Heart left ventricle (tissue), 16 donors: Measurements from ENCODE around the gene DENND6B. TPM values are rescaled to one million over a fixed set of nuclear protein-coding genes. Genes with fewer than 3 reads are reported as not detected.
"Not testable (repeated sequence)": the region's sequence is repeated elsewhere in the genome, so short reads cannot be mapped to it uniquely, and the experiment has no call there.

Experiments used
- ATAC-seq, 4 donors: fragments of 200-7000 bp; cut with Tn5 transposase; one replicate each; pipeline ENCODE4 v1.9.1; 2020 to 2022; ENCODE audit warnings: moderate library complexity in 4 of 4, mild to moderate bottlenecking in 3 of 4, moderate number of reproducible peaks in 1 of 4
- DNase-seq, 5 donors: peaks; one replicate each; pipeline ENCODE4 v3.0.0-alpha.2; 2020
- H3K27ac ChIP-seq, 12 donors: fragments of 200-600 bp; sonication (generic) in 4 of 12; one replicate each; pipeline versions ENCODE4 v1.5.0 to v1.8.0; 2016 to 2022; ENCODE audit warnings: mild to moderate bottlenecking in 2 of 12
- H3K27me3 ChIP-seq, 9 donors: fragments of 200-600 bp; sonication (generic) in 2 of 9; one replicate each; pipeline versions ENCODE4 v1.5.1 to v1.8.0; 2016 to 2022; ENCODE audit warnings: mild to moderate bottlenecking in 3 of 9
- H3K36me3 ChIP-seq, 9 donors: fragments of 200-600 bp; sonication (generic) in 2 of 9; one replicate each; pipeline versions ENCODE4 v1.5.0 to v1.8.0; 2018 to 2022; ENCODE audit warnings: mild to moderate bottlenecking in 2 of 9
- H3K4me1 ChIP-seq, 12 donors: fragments of 200-600 bp; sonication (generic) in 4 of 12; one replicate each; pipeline versions ENCODE4 v1.5.0 to v1.8.0; 2016 to 2022; ENCODE audit warnings: mild to moderate bottlenecking in 3 of 12
- H3K4me3 ChIP-seq, 12 donors: fragments of 200-600 bp; sonication (generic) in 4 of 12; one replicate each; pipeline versions ENCODE4 v1.5.0 to v1.8.0; 2017 to 2022; ENCODE audit warnings: mild to moderate bottlenecking in 9 of 12, moderate library complexity in 4 of 12
- H3K9me3 ChIP-seq, 12 donors: fragments of 200-600 bp; sonication (generic) in 4 of 12; one replicate each; pipeline versions ENCODE4 v1.5.0 to v1.8.0; 2016 to 2022; ENCODE audit warnings: mild to moderate bottlenecking in 1 of 12
- POLR2A ChIP-seq, 2 donors: fragments of 450-650 bp; IDR thresholded peaks; one replicate each; pipeline ENCODE4 v1.6.1; 2017; ENCODE audit warnings: antibody characterized with exemption in 2 of 2, mild to moderate bottlenecking in 2 of 2, moderate library complexity in 2 of 2
- WGBS, 4 donors: extraction: QIAGEN DNeasy Blood & Tissue Kit in 2 of 4; methylation state at CpG; one replicate each; pipeline versions ENCODE4 v1.1.5 to v1.1.7; 2013 to 2018; 5-methylcytosine and 5-hydroxymethylcytosine counted together
- intact Hi-C, 10 donors: fragments of 100-400 bp; cut with DNase I; formaldehyde crosslinking; loops; one replicate each; pipeline versions ENCODE4 v1.11.1 to v1.14.2; 2022
- polyA plus RNA-seq, 2 donors: library from polyadenylated mRNA; stranded (reverse); fragments of 200-250 nt; gene quantifications; one replicate each; pipeline ENCODE4 v1.2.3, GENCODE V29; 2013
- total RNA-seq, 9 donors: library from RNA; depleted of rRNA in 2 of 9; stranded (reverse); fragments of >200 nt in 2 of 9; fragmentation: NEBNext Ultra II Directional in 3 of 9; extraction: Animal tissue kit (Norgen Biotek cat#: 25700) in 3 of 9; gene quantifications; one replicate each; pipeline versions ENCODE4 v1.1.0 to v1.2.4, GENCODE V29; 2016 to 2023
- TF ChIP-seq, protein P1 (sequence below), 12 donors: fragments of 200-600 bp; sonication (generic) in 4 of 12; IDR thresholded peaks; one replicate each; pipeline versions ENCODE4 v1.5.0 to v1.8.0; 2018 to 2022; ENCODE audit warnings: antibody characterized with exemption in 12 of 12, mild to moderate bottlenecking in 5 of 12
- donor health status: ischemic (EF 13 %, LVEDD 7.1; RV severe dilation, severe dysfunction).
- donor health status: healthy with polysubstance abuse.
- donor health status: DM: no; HTN: yes; CAD: no.
- donor health status: DM: no; HTN: no; CAD: no.
- donor health status: ischemic (EF 25% LVEDD 6.9; RV normal size, moderate dysfunction).
- donor health status: ischemic (EF 25% LVEDD 5.7; RV mildly dilated, moderate dysfunction).
- donor health status: healthy.
- donor health status: DM: yes; HTN: yes; CAD: no.
- donor health status: ischemic (EF 35%, LVEDD 5.7; RV mildly dilated, moderate dysfunction).
- donor health status: nonischemic (EF 11% LVEDD 7.7; RV severe dilation, severe dysfunction).
- donor health status: DM: yes; HTN: yes; CAD: no.
- donor health status: PGD.
- donor health status: ischemic (EF 29% LVEDD 5.4; RV normal size, mild dysfunction).
- donor health status: nonischemic (EF 23%, LVEDD 6.1; RV moderate dilation, normal function).

Gene DENND6B
- total and polyA plus RNA-seq, 11 donors, result 1.0 to 3.2 (median 1.5) TPM

- Histone ChIP-seq H3K27ac (no peak overlapping the region), H3K27me3 (peaks cover 0 to 10% (median 0%) of the 10 kb centered on the region in 9 donors), H3K4me1 (peaks cover 3 to 35% (median 22%) of the 10 kb centered on the region in 12 donors), H3K36me3 (peaks cover 0 to 56% (median 53%) of the 10 kb centered on the region in 9 donors), H3K9me3 (no peaks in the 10 kb centered on the region), H3K4me3 (no peak overlapping the region)
- no peak for DNase-seq
- 86 to 90% (median 88%) methylated on average over 35 to 43 of the region's 43 CpGs for WGBS, 4 donors
- TF ChIP-seq, protein P1, sequence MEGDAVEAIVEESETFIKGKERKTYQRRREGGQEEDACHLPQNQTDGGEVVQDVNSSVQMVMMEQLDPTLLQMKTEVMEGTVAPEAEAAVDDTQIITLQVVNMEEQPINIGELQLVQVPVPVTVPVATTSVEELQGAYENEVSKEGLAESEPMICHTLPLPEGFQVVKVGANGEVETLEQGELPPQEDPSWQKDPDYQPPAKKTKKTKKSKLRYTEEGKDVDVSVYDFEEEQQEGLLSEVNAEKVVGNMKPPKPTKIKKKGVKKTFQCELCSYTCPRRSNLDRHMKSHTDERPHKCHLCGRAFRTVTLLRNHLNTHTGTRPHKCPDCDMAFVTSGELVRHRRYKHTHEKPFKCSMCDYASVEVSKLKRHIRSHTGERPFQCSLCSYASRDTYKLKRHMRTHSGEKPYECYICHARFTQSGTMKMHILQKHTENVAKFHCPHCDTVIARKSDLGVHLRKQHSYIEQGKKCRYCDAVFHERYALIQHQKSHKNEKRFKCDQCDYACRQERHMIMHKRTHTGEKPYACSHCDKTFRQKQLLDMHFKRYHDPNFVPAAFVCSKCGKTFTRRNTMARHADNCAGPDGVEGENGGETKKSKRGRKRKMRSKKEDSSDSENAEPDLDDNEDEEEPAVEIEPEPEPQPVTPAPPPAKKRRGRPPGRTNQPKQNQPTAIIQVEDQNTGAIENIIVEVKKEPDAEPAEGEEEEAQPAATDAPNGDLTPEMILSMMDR (IDR thresholded peaks at IDR 0.05), result no peak
- TF ChIP-seq POLR2A (IDR thresholded peaks at IDR 0.05), result no peak
- intact Hi-C loops, result loop anchor here in 8 of 10 donors (1.0 to 5.0 kb wide), 5 partner anchors 31 to 55 kb away; partner anchors contain the start of genes DENND6B (in 6 of the 8) and PLXNB2 (in 1 of the 8)
- ATAC-seq, result no peak
These were observed 51.4 kb downstream of the DENND6B start for GRCh38 chr22:50275181-50276055.

- intact Hi-C loops, result loop anchor here (1.0 to 5.0 kb wide), 5 partner anchors 33 to 68 kb away; partner anchors contain the start of genes DENND6B (in 7 of the 10), PPP6R2 (in 5 of the 10) and PLXNB2 (in 2 of the 10)
- WGBS, 4 donors, result 66 to 74% (median 73%) methylated on average over 5 to 7 of the region's 7 CpGs
- Histone ChIP-seq H3K27ac (no peak overlapping the region), H3K36me3 (peaks cover 0 to 50% (median 47%) of the 10 kb centered on the region in 9 donors), H3K9me3 (no peaks in the 10 kb centered on the region), H3K4me1 (peaks cover 3 to 37% (median 23%) of the 10 kb centered on the region in 12 donors), H3K27me3 (peaks cover 0 to 11% (median 0%) of the 10 kb centered on the region in 9 donors), H3K4me3 (no peak overlapping the region)
- TF ChIP-seq, protein P1 (IDR thresholded peaks at IDR 0.05), result no peak
- no peak for TF ChIP-seq POLR2A (IDR thresholded peaks at IDR 0.05)
- ATAC-seq (no peak), DNase-seq (no peak)
These were observed 52.0 kb downstream of the DENND6B start for GRCh38 chr22:50274771-50275170.

DNA sequence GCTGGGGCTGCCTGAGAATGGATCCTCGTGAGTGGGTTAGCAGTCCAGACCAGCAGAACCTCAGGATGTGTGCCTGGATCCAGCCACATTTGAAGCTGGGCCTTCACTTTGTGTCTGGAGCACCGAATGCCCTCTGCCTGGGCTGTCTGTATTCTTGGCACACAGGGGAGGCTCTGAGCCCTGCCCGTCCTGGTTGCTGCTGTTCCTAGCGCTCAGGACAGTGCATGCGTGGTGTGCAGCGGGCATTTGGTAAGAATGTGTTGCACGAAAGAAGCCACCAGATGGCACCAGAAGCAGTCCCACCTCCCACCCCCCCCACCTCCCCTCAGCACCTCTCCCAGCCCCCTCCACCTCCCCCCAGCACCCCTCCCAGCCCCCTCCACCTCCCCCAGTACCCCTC, 52.5 kb downstream of the DENND6B start:
- Histone ChIP-seq H3K4me3 (no peak overlapping the region), H3K27me3 (peaks cover 0 to 15% (median 0%) of the 10 kb centered on the region in 9 donors), H3K4me1 (peaks cover 3 to 42% (median 28%) of the 10 kb centered on the region in 12 donors), H3K9me3 (no peaks in the 10 kb centered on the region), H3K27ac (peak overlapping the region in 1 of 12 donors; percentile 46), H3K36me3 (peaks cover 0 to 45% (median 42%) of the 10 kb centered on the region in 9 donors)
- WGBS, 4 donors, result 18 to 50% (median 35%) methylated on average over 5 to 7 of the region's 7 CpGs
- intact Hi-C loops, result loop anchor here in 7 of 10 donors (1.0 to 5.0 kb wide), 5 partner anchors 33 to 68 kb away; partner anchors contain the start of genes PPP6R2 (in 5 of the 7), DENND6B (in 3 of the 7) and PLXNB2 (in 2 of the 7)
- TF ChIP-seq, protein P1 (IDR thresholded peaks at IDR 0.05), result peak in 9 of 12 donors; percentile 13 to 43 (median 27)
- TF ChIP-seq POLR2A (IDR thresholded peaks at IDR 0.05), result no peak
- ATAC-seq, result peak; percentile 12 to 32 (median 28)
- peak in 4 of 5 donors; percentile 54 to 74 (median 59) for DNase-seq

DNA sequence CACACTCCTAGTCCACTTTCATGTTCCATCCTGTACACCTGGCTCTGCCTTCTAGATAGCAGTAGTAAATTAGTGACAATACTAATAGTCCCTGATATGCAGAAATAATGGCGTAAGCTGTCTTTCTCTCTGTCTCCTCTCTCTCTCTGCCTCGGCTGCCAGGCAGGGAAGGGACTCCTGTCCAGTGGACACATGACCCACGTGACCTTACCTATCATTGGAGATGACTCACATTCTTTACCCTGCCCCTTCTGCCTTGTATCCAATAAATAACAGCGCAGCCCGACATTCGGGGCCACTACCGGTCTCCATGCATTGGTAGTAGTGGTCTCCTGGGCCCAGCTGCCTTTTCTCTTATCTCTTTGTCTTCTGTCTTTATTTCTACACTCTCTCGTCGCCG, 53.0 kb downstream of the DENND6B start:
- H3K27ac ChIP-seq, result peak overlapping the region in 1 of 12 donors; percentile 46
- H3K4me1 ChIP-seq, result peaks cover 3 to 47% (median 33%) of the 10 kb centered on the region in 12 donors

More for the DNA sequence above, 53.0 kb downstream of the DENND6B start:
- not testable (repeated sequence) for H3K4me3 ChIP-seq, ATAC-seq, H3K9me3 ChIP-seq, DNase-seq
- intact Hi-C loops, result loop anchor here in 7 of 10 donors (1.0 to 5.0 kb wide), 5 partner anchors 34 to 69 kb away; partner anchors contain the start of genes PPP6R2 (in 5 of the 7), DENND6B (in 3 of the 7) and PLXNB2 (in 2 of the 7)
- Histone ChIP-seq H3K36me3 (peaks cover 0 to 40% (median 37%) of the 10 kb centered on the region in 9 donors), H3K27me3 (peaks cover 0 to 18% (median 0%) of the 10 kb centered on the region in 9 donors)
- WGBS, 4 donors, result 84 to 85% (median 85%) methylated on average over 10 of the region's 10 CpGs
